GM06990 (cell line): Measurements from ENCODE around the gene ZBTB1.
"Not testable (repeated sequence)": the region's sequence is repeated elsewhere in the genome, so short reads cannot be mapped to it uniquely, and the experiment has no call there.

Source experiments
- DNase-seq: peaks from one replicate; pipeline ENCODE4 v3.0.0-alpha.2; 2011; ENCODE audit not compliant: insufficient read length; ENCODE audit errors: extremely low read depth
- H3K27me3 ChIP-seq: replicated peaks from 2 replicates; pipeline ENCODE4 v1.6.0; 2011; ENCODE audit warnings: low read length; ENCODE audit not compliant: control insufficient read depth, insufficient read depth
- H3K36me3 ChIP-seq: 2 replicates; pipeline ENCODE4 v1.5.1; 2011; ENCODE audit warnings: low read length; ENCODE audit not compliant: control insufficient read depth, insufficient read depth
- H3K4me3 ChIP-seq: replicated peaks from 2 replicates; pipeline ENCODE4 v1.5.1; 2011; ENCODE audit warnings: low read depth, mild to moderate bottlenecking, control low read depth, low read length
- CTCF ChIP-seq: IDR thresholded peaks from 2 replicates; pipeline ENCODE4 v1.5.1; 2011; ENCODE audit warnings: low read length, control low read depth, mild to moderate bottlenecking, inconsistent platforms; ENCODE audit not compliant: insufficient read depth, poor library complexity, severe bottlenecking

The ZBTB1 gene

GRCh38 chr14:64563696-64564095 is 59.1 kb downstream of the ZBTB1 start:
- no peak overlapping the region for H3K4me3 ChIP-seq
- no peak for DNase-seq

GRCh38 chr14:64566651-64567122 is 62.1 kb downstream of the ZBTB1 start:
- DNase-seq: no peak
- Histone ChIP-seq H3K4me3 (no peak overlapping the region), H3K36me3 (no peaks in the 10 kb centered on the region), H3K27me3 (no peaks in the 10 kb centered on the region)
- no peak for TF ChIP-seq CTCF

More at GRCh38 chr14:64563696-64564095, 59.1 kb downstream of the ZBTB1 start:
- no peak for TF ChIP-seq CTCF
- Histone ChIP-seq H3K27me3 (no peaks in the 10 kb centered on the region), H3K36me3 (no peaks in the 10 kb centered on the region)

- Histone ChIP-seq H3K4me3 (no peak overlapping the region), H3K36me3 (no peaks in the 10 kb centered on the region), H3K27me3 (no peaks in the 10 kb centered on the region)
- TF ChIP-seq CTCF: no peak
- DNase-seq: no peak
Observed at GRCh38 chr14:64569138-64569631, 64.6 kb downstream of the ZBTB1 start.

GRCh38 chr14:64569646-64570045 is 65.1 kb downstream of the ZBTB1 start:
- not testable (repeated sequence) for H3K36me3 ChIP-seq, H3K27me3 ChIP-seq, DNase-seq, H3K4me3 ChIP-seq

GRCh38 chr14:64572386-64573104 is 68.0 kb downstream of the ZBTB1 start:
- no peak overlapping the region for H3K4me3 ChIP-seq
- no peak for DNase-seq
- H3K27me3 ChIP-seq: no peaks in the 10 kb centered on the region; the same call in 1 of the 2 replicates
- no peak for TF ChIP-seq CTCF
- no peaks in the 10 kb centered on the region for H3K36me3 ChIP-seq

- no peaks in the 10 kb centered on the region; the same call in 1 of the 2 replicates for H3K27me3 ChIP-seq
- no peak for DNase-seq
- no peak for TF ChIP-seq CTCF
- H3K36me3 ChIP-seq: no peaks in the 10 kb centered on the region
- no peak overlapping the region for H3K4me3 ChIP-seq
Observed at GRCh38 chr14:64573109-64573508, 68.5 kb downstream of the ZBTB1 start.
